Measurements from ENCODE around the gene GID8.

The GID8 gene

GRCh38 chr20:62986257-62986800 is 48.4 kb downstream of the GID8 start:
- no peak for DNase-seq

- DNase-seq, result no peak
Observed at GRCh38 chr20:62987114-62987513, 49.2 kb downstream of the GID8 start.

GRCh38 chr20:62989201-62989601 is 51.3 kb downstream of the GID8 start:
- DNase-seq, result no peak

GRCh38 chr20:62990306-62990825 is 52.4 kb downstream of the GID8 start:
- no peak for DNase-seq

GRCh38 chr20:62991196-62991807 is 53.4 kb downstream of the GID8 start:
- DNase-seq, result no peak

GRCh38 chr20:62991863-62992262 is 53.9 kb downstream of the GID8 start:
- no peak for DNase-seq

- no peak for DNase-seq
Observed at GRCh38 chr20:62993856-62994494, 56.0 kb downstream of the GID8 start.

- DNase-seq, result no peak
Observed at GRCh38 chr20:62994869-62995281, 56.9 kb downstream of the GID8 start.

GRCh38 chr20:62995481-62995880 is 57.5 kb downstream of the GID8 start:
- DNase-seq, result no peak

- no peak for DNase-seq
Observed at GRCh38 chr20:62995898-62996595, 58.1 kb downstream of the GID8 start.

- no peak for DNase-seq
Observed at GRCh38 chr20:62996596-62996982, 58.6 kb downstream of the GID8 start.

GRCh38 chr20:62997417-62998035 is 59.6 kb downstream of the GID8 start:
- no peak for DNase-seq
